ENCODE results near the gene C6.
"Not testable (repeated sequence)": the region's sequence is repeated elsewhere in the genome, so short reads cannot be mapped to it uniquely, and the experiment has no call there.

C6 gene

GRCh38 chr5:41213340-41213739 is at the start of gene C6:
C6 (minus strand) TSS chr5:41213532; CDS start chr5:41203230, 10,302 bp downstream.
- no peak for DNase-seq

- DNase-seq = no peak
Measured at GRCh38 chr5:41256400-41256799, 43.1 kb upstream of the C6 start.

- no peak for DNase-seq
Measured at GRCh38 chr5:41253109-41253508, 39.8 kb upstream of the C6 start.

- DNase-seq = no peak
Measured at GRCh38 chr5:41252036-41252435, 38.7 kb upstream of the C6 start.

GRCh38 chr5:41250351-41250987 is 37.1 kb upstream of the C6 start:
- no peak for DNase-seq

- no peak for DNase-seq
Measured at GRCh38 chr5:41247135-41247534, 33.8 kb upstream of the C6 start.

- DNase-seq = no peak
Measured at GRCh38 chr5:41246376-41246775, 33.0 kb upstream of the C6 start.

GRCh38 chr5:41243558-41243957 is 30.2 kb upstream of the C6 start:
- no peak for DNase-seq

- no peak for DNase-seq
Measured at GRCh38 chr5:41240985-41241384, 27.7 kb upstream of the C6 start.

GRCh38 chr5:41240390-41240789 is 27.1 kb upstream of the C6 start:
- no peak for DNase-seq

GRCh38 chr5:41234475-41234874 is 21.1 kb upstream of the C6 start:
- no peak for DNase-seq

- DNase-seq = no peak
Measured at GRCh38 chr5:41232797-41233196, 19.5 kb upstream of the C6 start.

- not testable (repeated sequence) for DNase-seq
Measured at GRCh38 chr5:41230276-41230675, 16.9 kb upstream of the C6 start.

GRCh38 chr5:41223962-41224361 is 10.6 kb upstream of the C6 start:
- DNase-seq = no peak

GRCh38 chr5:41219658-41220269 is 6.4 kb upstream of the C6 start:
- DNase-seq = no peak

GRCh38 chr5:41218929-41219657 is 5.8 kb upstream of the C6 start:
- no peak for DNase-seq

GRCh38 chr5:41214182-41214581 is 850 bp upstream of the C6 start:
- no peak for DNase-seq

- no peak for DNase-seq
Measured at GRCh38 chr5:41212935-41213334, 397 bp downstream of the C6 start.

- DNase-seq = no peak
Measured at GRCh38 chr5:41211417-41211816, 1.9 kb downstream of the C6 start.

- not testable (repeated sequence) for DNase-seq
Measured at GRCh38 chr5:41205475-41205874, 7.9 kb downstream of the C6 start.

GRCh38 chr5:41203033-41203432 is 10.3 kb downstream of the C6 start:
- DNase-seq = no peak

GRCh38 chr5:41201082-41201772 is 12.1 kb downstream of the C6 start:
- DNase-seq = no peak

- DNase-seq = no peak
Measured at GRCh38 chr5:41200506-41200905, 12.8 kb downstream of the C6 start.

- no peak for DNase-seq
Measured at GRCh38 chr5:41199660-41200059, 13.7 kb downstream of the C6 start.
